Uterus (tissue), 4 donors: ENCODE measurements around the gene LGALS7B. TPM values are rescaled to one million over a fixed set of nuclear protein-coding genes. Genes with fewer than 3 reads are reported as not detected.
"Not testable (repeated sequence)": the region's sequence is repeated elsewhere in the genome, so short reads cannot be mapped to it uniquely, and the experiment has no call there.

Source experiments
- DNase-seq, 2 donors: peaks; one replicate each; pipeline ENCODE4 v3.0.0-alpha.2; 2019 to 2020
- H3K27ac ChIP-seq, 2 donors: fragments of 200-600 bp; sonication (generic); 1 replicate in 1 of 2; 2 replicates in 1 of 2; pipeline ENCODE4 v1.5.1; 2016 to 2018
- H3K27me3 ChIP-seq, 2 donors: fragments of 200-600 bp; sonication (generic); one replicate each; pipeline ENCODE4 v1.5.1; 2018 to 2019; ENCODE audit warnings: control low read depth in 1 of 2
- H3K36me3 ChIP-seq, 2 donors: fragments of 200-600 bp; sonication (generic); one replicate each; pipeline ENCODE4 v1.5.1; 2019; ENCODE audit warnings: control low read depth in 1 of 2
- H3K4me1 ChIP-seq, 2 donors: fragments of 200-600 bp; sonication (generic); one replicate each; pipeline ENCODE4 v1.5.1; 2018 to 2019; ENCODE audit warnings: control low read depth in 1 of 2
- H3K4me3 ChIP-seq, 2 donors: fragments of 200-600 bp; sonication (generic); 1 replicate in 1 of 2; 2 replicates in 1 of 2; pipeline ENCODE4 v1.5.1; 2018 to 2019; ENCODE audit warnings: mild to moderate bottlenecking in 1 of 2
- H3K9me3 ChIP-seq, 2 donors: fragments of 200-600 bp; sonication (generic); one replicate each; pipeline ENCODE4 v1.5.1; 2019; ENCODE audit warnings: control low read depth in 1 of 2
- POLR2A ChIP-seq, 2 donors: fragments of 450-650 bp; IDR thresholded peaks; one replicate each; pipeline ENCODE4 v1.6.1; 2016; ENCODE audit warnings: antibody characterized with exemption in 2 of 2, mild to moderate bottlenecking in 1 of 2, moderate library complexity in 1 of 2
- intact Hi-C: fragments of 100-400 bp; cut with DNase I; formaldehyde crosslinking; loops from one replicate; pipeline ENCODE4 v1.15.1; 2023; ENCODE audit warnings: low total_unique reads
- total RNA-seq, 4 donors: library from RNA; depleted of rRNA in 3 of 4; stranded (reverse); fragments of >200 nt in 3 of 4; gene quantifications; one replicate each; pipeline versions ENCODE4 v1.1.0 to v1.2.4, GENCODE V29; 2014 to 2023
- TF ChIP-seq, protein P1 (sequence below), 4 experiments: fragments of 200-600 bp in 2 of 4; fragments of 450-650 bp in 2 of 4; sonication (generic) in 2 of 4; IDR thresholded peaks; one replicate each; pipeline ENCODE4 v1.5.1; 2016 to 2019; ENCODE audit warnings: antibody characterized with exemption in 4 of 4, mild to moderate bottlenecking in 2 of 4, moderate library complexity in 1 of 4
- donor health status: DM: yes; HTN: yes; CAD: no.

Gene LGALS7B
- total RNA-seq, 4 donors from 2014 or later = 1.1 to 6.2 TPM; not detected in 2

GRCh38 chr19:38812841-38813320, 23.9 kb downstream of the LGALS7B start, which contains the start of gene LGALS4:
LGALS4 (minus strand) TSS chr19:38812945; CDS start chr19:38812886, 59 bp downstream.
- no peaks in the 10 kb centered on the region for H3K36me3 ChIP-seq
- DNase-seq = no peak
- H3K4me1 ChIP-seq = no peaks in the 10 kb centered on the region
- intact Hi-C loops = no loop called here
- TF ChIP-seq, protein P1, sequence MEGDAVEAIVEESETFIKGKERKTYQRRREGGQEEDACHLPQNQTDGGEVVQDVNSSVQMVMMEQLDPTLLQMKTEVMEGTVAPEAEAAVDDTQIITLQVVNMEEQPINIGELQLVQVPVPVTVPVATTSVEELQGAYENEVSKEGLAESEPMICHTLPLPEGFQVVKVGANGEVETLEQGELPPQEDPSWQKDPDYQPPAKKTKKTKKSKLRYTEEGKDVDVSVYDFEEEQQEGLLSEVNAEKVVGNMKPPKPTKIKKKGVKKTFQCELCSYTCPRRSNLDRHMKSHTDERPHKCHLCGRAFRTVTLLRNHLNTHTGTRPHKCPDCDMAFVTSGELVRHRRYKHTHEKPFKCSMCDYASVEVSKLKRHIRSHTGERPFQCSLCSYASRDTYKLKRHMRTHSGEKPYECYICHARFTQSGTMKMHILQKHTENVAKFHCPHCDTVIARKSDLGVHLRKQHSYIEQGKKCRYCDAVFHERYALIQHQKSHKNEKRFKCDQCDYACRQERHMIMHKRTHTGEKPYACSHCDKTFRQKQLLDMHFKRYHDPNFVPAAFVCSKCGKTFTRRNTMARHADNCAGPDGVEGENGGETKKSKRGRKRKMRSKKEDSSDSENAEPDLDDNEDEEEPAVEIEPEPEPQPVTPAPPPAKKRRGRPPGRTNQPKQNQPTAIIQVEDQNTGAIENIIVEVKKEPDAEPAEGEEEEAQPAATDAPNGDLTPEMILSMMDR (IDR thresholded peaks at IDR 0.05) = no peak
- no peak for TF ChIP-seq POLR2A (IDR thresholded peaks at IDR 0.05)
- no peak within 1 kb of the TSS for H3K27ac ChIP-seq
- no peaks in the 10 kb centered on the region for H3K9me3 ChIP-seq
- H3K27me3 ChIP-seq = no peaks in the 10 kb centered on the region
- H3K4me3 ChIP-seq = no peak within 1 kb of the TSS

DNA sequence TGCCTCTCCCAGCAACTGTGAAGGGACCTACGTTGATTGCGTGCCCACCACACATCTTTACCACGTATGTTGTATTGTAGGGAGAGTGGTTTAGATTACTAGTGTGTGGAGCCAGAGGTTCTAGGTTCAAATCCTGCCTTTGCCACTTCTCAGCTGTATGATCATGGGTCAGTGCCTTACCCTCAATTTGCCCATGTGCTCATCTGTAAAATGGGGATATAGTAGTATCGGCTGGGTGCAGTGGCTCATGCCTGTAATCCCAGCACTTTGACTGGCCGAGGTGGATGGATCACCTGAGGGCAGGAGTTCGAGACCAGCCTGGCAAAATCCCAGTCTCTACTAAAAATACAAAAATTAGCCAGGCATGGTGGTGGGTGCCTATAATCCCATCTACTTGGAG, 24.3 kb downstream of the LGALS7B start:
- no peak overlapping the region for H3K27ac ChIP-seq

DNA sequence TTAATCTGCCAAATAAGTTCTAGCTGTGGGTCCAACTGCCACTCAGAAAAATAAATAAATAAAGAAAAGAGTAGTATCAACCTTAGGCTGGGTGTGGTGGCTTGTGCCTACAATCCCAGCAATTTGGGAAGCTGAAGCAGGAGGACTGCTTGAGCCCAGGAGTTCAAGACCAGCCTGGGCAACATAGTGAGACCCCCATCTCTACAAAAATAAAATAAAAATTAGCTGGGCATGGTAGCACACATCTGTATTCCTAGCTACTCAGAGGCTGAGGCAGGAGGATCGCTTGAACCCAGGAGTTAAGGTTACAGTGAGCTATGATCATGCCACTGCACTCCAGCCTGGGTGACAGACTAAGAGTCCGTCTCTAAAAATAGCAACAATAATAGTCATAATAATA, 24.9 kb downstream of the LGALS7B start:
- intact Hi-C loops, H3K27me3 ChIP-seq, H3K27ac ChIP-seq, H3K9me3 ChIP-seq, H3K36me3 ChIP-seq, H3K4me1 ChIP-seq, H3K4me3 ChIP-seq, DNase-seq: not testable (repeated sequence)

More for the DNA sequence above, 24.3 kb downstream of the LGALS7B start:
- Histone ChIP-seq H3K36me3 (no peaks in the 10 kb centered on the region), H3K27me3 (no peaks in the 10 kb centered on the region), H3K9me3 (no peaks in the 10 kb centered on the region), H3K4me3 (no peak overlapping the region), H3K4me1 (no peaks in the 10 kb centered on the region)
- intact Hi-C loops = no loop called here
- no peak for DNase-seq
- no peak for TF ChIP-seq POLR2A (IDR thresholded peaks at IDR 0.05)
- TF ChIP-seq, protein P1 (IDR thresholded peaks at IDR 0.05) = no peak

GRCh38 chr19:38815059-38816001, 26.3 kb downstream of the LGALS7B start:
- intact Hi-C loops = no loop called here

GRCh38 chr19:38816131-38816750, 27.2 kb downstream of the LGALS7B start:
- H3K27ac ChIP-seq = no peak overlapping the region
- DNase-seq = no peak

More at GRCh38 chr19:38815059-38816001, 26.3 kb downstream of the LGALS7B start:
- H3K27me3 ChIP-seq = no peaks in the 10 kb centered on the region
- no peaks in the 10 kb centered on the region for H3K4me1 ChIP-seq
- no peak for TF ChIP-seq POLR2A (IDR thresholded peaks at IDR 0.05)
- TF ChIP-seq, protein P1 (IDR thresholded peaks at IDR 0.05) = no peak
- no peaks in the 10 kb centered on the region for H3K36me3 ChIP-seq
- DNase-seq = no peak
- H3K4me3 ChIP-seq = no peak overlapping the region
- H3K27ac ChIP-seq = no peak overlapping the region
- H3K9me3 ChIP-seq = no peaks in the 10 kb centered on the region

More at GRCh38 chr19:38816131-38816750, 27.2 kb downstream of the LGALS7B start:
- intact Hi-C loops = no loop called here
- no peaks in the 10 kb centered on the region for H3K9me3 ChIP-seq
- TF ChIP-seq, protein P1 (IDR thresholded peaks at IDR 0.05) = no peak
- no peak for TF ChIP-seq POLR2A (IDR thresholded peaks at IDR 0.05)
- no peaks in the 10 kb centered on the region for H3K27me3 ChIP-seq
- H3K4me3 ChIP-seq = no peak overlapping the region
- no peaks in the 10 kb centered on the region for H3K36me3 ChIP-seq
- H3K4me1 ChIP-seq = no peaks in the 10 kb centered on the region
